Neural cell (in vitro differentiated cells): Measurements from ENCODE around the gene GAB2. TPM values are rescaled to one million over a fixed set of nuclear protein-coding genes. Genes with fewer than 3 reads are reported as not detected.

Experiments used
- H2AFZ ChIP-seq: fragments of 200-600, 300-800 bp; sonication (generic), shearing (Covaris generic); 2 replicates; pipeline ENCODE4 v1.6.0; 2014; ENCODE audit warnings: low read depth, mild to moderate bottlenecking, antibody characterized with exemption, low read length, moderate library complexity
- H3F3A ChIP-seq: fragments of 200-600 bp; shearing (Covaris generic); 2 replicates; pipeline ENCODE4 v1.6.1; 2016; ENCODE audit warnings: mild to moderate bottlenecking, moderate library complexity, mixed read lengths, antibody characterized with exemption, low read length; ENCODE audit not compliant: insufficient read depth, poor library complexity, severe bottlenecking
- H3K27ac ChIP-seq: fragments of 200-600, 300-800 bp; sonication (generic), shearing (Covaris generic); 2 replicates; pipeline ENCODE4 v1.5.1; 2014; ENCODE audit warnings: mild to moderate bottlenecking, low read length, moderate library complexity
- H3K27me3 ChIP-seq: fragments of 300-800, 200-600 bp; sonication (generic), shearing (Covaris generic); 2 replicates; pipeline ENCODE4 v1.6.0; 2014; ENCODE audit warnings: mild to moderate bottlenecking, low read depth, low read length, moderate library complexity; ENCODE audit not compliant: insufficient read depth
- H3K36me3 ChIP-seq: fragments of 300-800, 200-600 bp; sonication (generic), shearing (Covaris generic); 2 replicates; pipeline ENCODE4 v1.5.1; 2014; ENCODE audit warnings: mild to moderate bottlenecking, antibody characterized with exemption, low read length, moderate library complexity; ENCODE audit not compliant: insufficient read depth
- H3K4me2 ChIP-seq: fragments of 300-800, 200-600 bp; sonication (generic), shearing (Covaris generic); 2 replicates; pipeline ENCODE4 v1.6.0; 2014; ENCODE audit warnings: mild to moderate bottlenecking, low read length
- H3K4me3 ChIP-seq: fragments of 300-800, 200-600 bp; sonication (generic), shearing (Covaris generic); 2 replicates; pipeline ENCODE4 v1.5.1; 2014; ENCODE audit warnings: mild to moderate bottlenecking, low read length, moderate library complexity
- H3K79me2 ChIP-seq: fragments of 200-600 bp; shearing (Covaris generic); replicated peaks from 2 replicates; pipeline ENCODE4 v1.6.0; 2014; ENCODE audit warnings: mild to moderate bottlenecking, low read length, moderate library complexity; ENCODE audit not compliant: insufficient read depth
- H3K9ac ChIP-seq: fragments of 300-800, 200-600 bp; sonication (generic), shearing (Covaris generic); 2 replicates; pipeline ENCODE4 v1.6.1; 2016; ENCODE audit warnings: mild to moderate bottlenecking, low read length, mixed read lengths
- H3K9me2 ChIP-seq: fragments of 200-600 bp; shearing (Covaris generic); 2 replicates; pipeline ENCODE4 v1.6.1; 2016; ENCODE audit warnings: mild to moderate bottlenecking, low read length, mixed read lengths; ENCODE audit not compliant: insufficient read depth
- H3K9me3 ChIP-seq: fragments of 200-600, 300-800 bp; sonication (generic), shearing (Covaris generic); 2 replicates; pipeline ENCODE4 v1.6.1; 2016; ENCODE audit warnings: mild to moderate bottlenecking, mixed run types, low read length, moderate library complexity, mixed read lengths
- H4K20me1 ChIP-seq: fragments of 200-600 bp; shearing (Covaris generic); 2 replicates; pipeline ENCODE4 v1.6.1; 2016; ENCODE audit warnings: mild to moderate bottlenecking, mixed run types; ENCODE audit not compliant: insufficient read depth
- CTCF ChIP-seq: fragments of 450-650 bp; IDR thresholded peaks from 2 replicates; pipeline ENCODE4 v1.5.1; 2014; ENCODE audit warnings: antibody characterized with exemption, mild to moderate bottlenecking, moderate library complexity; ENCODE audit not compliant: poor library complexity, severe bottlenecking
- EP300 ChIP-seq: fragments of 450-650 bp; conservative IDR thresholded peaks from 2 replicates; pipeline ENCODE4 v1.6.1; 2014; ENCODE audit warnings: antibody characterized with exemption, mild to moderate bottlenecking, moderate library complexity; ENCODE audit not compliant: poor library complexity, severe bottlenecking
- EZH2 ChIP-seq: fragments of 200-600, 300-800 bp; shearing (Covaris generic), sonication (generic); IDR thresholded peaks from 2 replicates; pipeline ENCODE4 v1.6.1; 2014; ENCODE audit warnings: antibody characterized with exemption, low read length, borderline replicate concordance, mild to moderate bottlenecking; ENCODE audit not compliant: insufficient read depth, poor library complexity, severe bottlenecking
- MXI1 ChIP-seq: fragments of 450-650 bp; conservative IDR thresholded peaks from 2 replicates; pipeline ENCODE4 v1.6.1; 2014; ENCODE audit warnings: antibody characterized with exemption, mild to moderate bottlenecking; ENCODE audit not compliant: poor library complexity, severe bottlenecking
- POLR2AphosphoS5 ChIP-seq: IDR thresholded peaks from 2 replicates; pipeline ENCODE4 v1.6.1; 2012
- RAD21 ChIP-seq: fragments of 450-650 bp; conservative IDR thresholded peaks from 2 replicates; pipeline ENCODE4 v1.6.1; 2014; ENCODE audit warnings: antibody characterized with exemption, mild to moderate bottlenecking, moderate library complexity
- REST ChIP-seq: IDR thresholded peaks from 2 replicates; pipeline ENCODE4 v1.6.1; 2012; ENCODE audit warnings: borderline replicate concordance
- TAF1 ChIP-seq: IDR thresholded peaks from 2 replicates; pipeline ENCODE4 v1.6.1; 2012; ENCODE audit warnings: low read depth
- polyA plus RNA-seq: library from polyadenylated mRNA; depleted of rRNA; stranded (reverse); fragments of >200 nt; gene quantifications from 2 replicates; pipeline ENCODE4 v1.2.3, GENCODE V29; 2014

Gene GAB2
- polyA plus RNA-seq, 1 donor from 2014 or later = 21.9 TPM

GRCh38 chr11:78344676-78345075 lies 72.9 kb downstream of the GAB2 start:
- Histone ChIP-seq H3F3A (no peaks in the 10 kb centered on the region), H3K36me3 (no peaks in the 10 kb centered on the region), H3K4me2 (no peak overlapping the region), H2AFZ (no peak overlapping the region), H3K9me3 (no peaks in the 10 kb centered on the region), H3K79me2 (peaks cover 27% of the 10 kb centered on the region), H3K27ac (no peak overlapping the region), H3K4me3 (no peak overlapping the region), H3K27me3 (no peaks in the 10 kb centered on the region), H3K9me2 (no peaks in the 10 kb centered on the region), H3K9ac (no peak overlapping the region), H4K20me1 (no peaks in the 10 kb centered on the region)
- TF ChIP-seq MXI1 (no peak), RAD21 (no peak), TAF1 (no peak), CTCF (no peak), POLR2AphosphoS5 (no peak), EP300 (no peak), REST (no peak)

- no peak overlapping the region for H2AFZ ChIP-seq
- TF ChIP-seq EZH2 (no peak), CTCF (no peak), RAD21 (no peak)
- no peak overlapping the region for H3K4me2 ChIP-seq
- H3F3A ChIP-seq = no peaks in the 10 kb centered on the region
- no peaks in the 10 kb centered on the region for H3K9me2 ChIP-seq
- no peaks in the 10 kb centered on the region for H3K27me3 ChIP-seq
- no peak overlapping the region for H3K9ac ChIP-seq
- no peaks in the 10 kb centered on the region for H3K36me3 ChIP-seq
- no peak overlapping the region for H3K27ac ChIP-seq
- H3K9me3 ChIP-seq = no peaks in the 10 kb centered on the region
- H3K79me2 ChIP-seq = peaks cover 21% of the 10 kb centered on the region
- no peaks in the 10 kb centered on the region for H4K20me1 ChIP-seq
- H3K4me3 ChIP-seq = no peak overlapping the region
These were observed 73.5 kb downstream of the GAB2 start for GRCh38 chr11:78344094-78344493.
